MM.1S (cell line): Measurements from ENCODE around the gene GUCD1.

Source experiments
- DNase-seq: peaks from one replicate; pipeline ENCODE4 v3.0.0-alpha.2; 2015
- H2AFZ ChIP-seq: fragments of 300-600 bp; sonication (generic); 2 replicates; pipeline ENCODE4 v1.6.0; 2016; ENCODE audit warnings: antibody characterized with exemption, low read length
- H3F3A ChIP-seq: fragments of 300-600 bp; sonication (generic); 2 replicates; pipeline ENCODE4 v1.6.1; 2016; ENCODE audit warnings: mild to moderate bottlenecking, antibody characterized with exemption, low read length, moderate library complexity, mixed read lengths; ENCODE audit not compliant: insufficient read depth
- H3K27ac ChIP-seq: fragments of 300-600 bp; sonication (generic); 2 replicates; pipeline ENCODE4 v1.5.1; 2016; ENCODE audit warnings: mild to moderate bottlenecking, low read length
- H3K27me3 ChIP-seq: fragments of 300-600 bp; sonication (generic); replicated peaks from 2 replicates; pipeline ENCODE4 v1.6.0; 2016; ENCODE audit warnings: low read length; ENCODE audit not compliant: insufficient read depth
- H3K36me3 ChIP-seq: fragments of 300-600 bp; sonication (generic); replicated peaks from 2 replicates; pipeline ENCODE4 v1.6.1; 2016; ENCODE audit warnings: mild to moderate bottlenecking, low read length, mixed read lengths; ENCODE audit not compliant: insufficient read depth
- H3K4me1 ChIP-seq: fragments of 300-600 bp; sonication (generic); 2 replicates; pipeline ENCODE4 v1.6.1; 2016; ENCODE audit warnings: low read length, mixed read lengths
- H3K4me2 ChIP-seq: fragments of 300-600 bp; sonication (generic); 2 replicates; pipeline ENCODE4 v1.6.0; 2016; ENCODE audit warnings: low read depth, low read length
- H3K4me3 ChIP-seq: fragments of 300-600 bp; sonication (generic); 2 replicates; pipeline ENCODE4 v1.5.1; 2016; ENCODE audit warnings: low read length, mixed read lengths
- H3K79me2 ChIP-seq: fragments of 300-600 bp; sonication (generic); 2 replicates; pipeline ENCODE4 v1.6.1; 2016; ENCODE audit warnings: mixed run types, low read length, mixed read lengths
- H3K9ac ChIP-seq: fragments of 300-600 bp; sonication (generic); 2 replicates; pipeline ENCODE4 v1.6.1; 2016; ENCODE audit warnings: low read length, mixed read lengths
- H3K9me2 ChIP-seq: fragments of 300-600 bp; sonication (generic); replicated peaks from 2 replicates; pipeline ENCODE4 v1.6.1; 2016; ENCODE audit warnings: mild to moderate bottlenecking, low read length, mixed read lengths; ENCODE audit not compliant: insufficient read depth
- H3K9me3 ChIP-seq: fragments of 300-600 bp; sonication (generic); replicated peaks from 2 replicates; pipeline ENCODE4 v1.6.1; 2016; ENCODE audit warnings: mild to moderate bottlenecking, low read length, mixed read lengths; ENCODE audit not compliant: insufficient read depth
- H4K20me1 ChIP-seq: fragments of 300-600 bp; sonication (generic); 2 replicates; pipeline ENCODE4 v1.6.1; 2016; ENCODE audit warnings: mild to moderate bottlenecking, low read length, moderate library complexity, mixed read lengths; ENCODE audit not compliant: insufficient read depth
- CTCF ChIP-seq: fragments of 300-600 bp; sonication (generic); IDR thresholded peaks from 2 replicates; pipeline ENCODE4 v1.5.1; 2016; ENCODE audit warnings: antibody characterized with exemption, low read length, mixed read lengths
- EZH2 ChIP-seq: fragments of 300-600 bp; sonication (generic); optimal IDR thresholded peaks from 2 replicates; pipeline ENCODE3; 2017; ENCODE audit warnings: low read depth, mild to moderate bottlenecking, antibody characterized with exemption, low read length, mixed read lengths
- EZH2phosphoT487 ChIP-seq: fragments of 300-600 bp; sonication (generic); IDR thresholded peaks from 2 replicates; pipeline ENCODE4 v1.6.1; 2018; ENCODE audit warnings: antibody characterized with exemption, low read length

GUCD1 gene

DNA sequence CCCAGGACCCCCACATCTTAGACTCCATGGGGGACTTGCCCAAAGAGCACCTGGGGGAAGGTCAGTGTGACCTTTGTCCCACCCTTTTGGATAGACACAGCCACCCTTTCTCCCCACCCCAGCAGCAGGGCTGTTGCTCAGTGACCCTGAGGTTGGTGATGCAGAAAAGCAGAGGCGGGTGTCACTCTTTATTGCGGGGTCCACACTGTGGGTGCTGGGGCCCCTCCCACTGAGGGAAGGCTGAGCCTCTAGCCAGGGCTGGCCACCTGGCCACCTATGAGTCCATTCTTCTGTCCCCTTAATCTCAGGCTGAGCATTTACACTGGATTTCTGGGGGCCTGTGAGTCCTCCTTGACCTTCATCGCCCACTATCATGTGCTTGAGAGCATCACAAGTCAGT is 30.5 kb upstream of the GUCD1 start:
- Histone ChIP-seq H3K79me2 (no peaks in the 10 kb centered on the region), H3K9ac (no peak overlapping the region), H3K36me3 (no peaks in the 10 kb centered on the region), H3K9me2 (no peaks in the 10 kb centered on the region), H3F3A (no peaks in the 10 kb centered on the region), H2AFZ (no peak overlapping the region), H3K4me3 (no peak overlapping the region), H3K4me2 (no peak overlapping the region), H4K20me1 (no peaks in the 10 kb centered on the region), H3K27ac (no peak overlapping the region), H3K27me3 (no peaks in the 10 kb centered on the region), H3K4me1 (no peaks in the 10 kb centered on the region), H3K9me3 (no peaks in the 10 kb centered on the region)
- TF ChIP-seq EZH2 (no peak), CTCF (no peak), EZH2phosphoT487 (no peak)
- no peak for DNase-seq

GRCh38 chr22:24584871-24585411 is 30.0 kb upstream of the GUCD1 start:
- Histone ChIP-seq H3K36me3 (no peaks in the 10 kb centered on the region), H3K27me3 (no peaks in the 10 kb centered on the region), H3K9me2 (no peaks in the 10 kb centered on the region), H3K9me3 (no peaks in the 10 kb centered on the region), H3K9ac (no peak overlapping the region), H3K4me3 (no peak overlapping the region), H3K27ac (no peak overlapping the region), H4K20me1 (no peaks in the 10 kb centered on the region), H3K4me1 (no peaks in the 10 kb centered on the region), H2AFZ (no peak overlapping the region), H3K79me2 (no peaks in the 10 kb centered on the region), H3K4me2 (no peak overlapping the region), H3F3A (no peaks in the 10 kb centered on the region)
- DNase-seq: no peak
- TF ChIP-seq EZH2 (no peak), EZH2phosphoT487 (no peak), CTCF (no peak)

GRCh38 chr22:24584166-24584790 is 29.3 kb upstream of the GUCD1 start:
- no peak overlapping the region for H3K4me2 ChIP-seq
- H3F3A ChIP-seq: no peaks in the 10 kb centered on the region
- no peaks in the 10 kb centered on the region for H3K4me1 ChIP-seq
- no peak for DNase-seq
- no peaks in the 10 kb centered on the region for H3K9me2 ChIP-seq
- no peak overlapping the region for H3K9ac ChIP-seq
- no peaks in the 10 kb centered on the region for H4K20me1 ChIP-seq
- H3K9me3 ChIP-seq: no peaks in the 10 kb centered on the region
- TF ChIP-seq EZH2phosphoT487 (no peak), EZH2 (no peak), CTCF (no peak)
- H3K27me3 ChIP-seq: no peaks in the 10 kb centered on the region
- H3K27ac ChIP-seq: no peak overlapping the region
- H3K36me3 ChIP-seq: no peaks in the 10 kb centered on the region
- H3K79me2 ChIP-seq: no peaks in the 10 kb centered on the region
- H3K4me3 ChIP-seq: no peak overlapping the region
- no peak overlapping the region for H2AFZ ChIP-seq
